Mammary epithelial cell (primary cell): Measurements from ENCODE around the gene GALNS.

Experiments
- CTCF ChIP-seq, 2 donors: IDR thresholded peaks in 1 of 2; conservative IDR thresholded peaks in 1 of 2; 2 replicates each; pipeline ENCODE4 v1.5.1; 2011 to 2012; ENCODE audit warnings: inconsistent platforms in 2 of 2, low read length in 2 of 2, mild to moderate bottlenecking in 2 of 2, control low read depth in 1 of 2, low read depth in 1 of 2; ENCODE audit not compliant: insufficient read depth in 1 of 2; ENCODE audit errors: extremely low read depth in 1 of 2
- EZH2 ChIP-seq: IDR thresholded peaks from 2 replicates; pipeline ENCODE4 v1.6.1; 2012; ENCODE audit warnings: low read length, inconsistent platforms, borderline replicate concordance

- no peak for TF ChIP-seq CTCF (conservative IDR thresholded peaks at IDR 0.05 in 1 of 2, IDR thresholded peaks at IDR 0.05 in 1 of 2; ENCODE audit: extremely low read depth in 1 of 2, insufficient read depth in 1 of 2, low read depth in 1 of 2, low read length in 2 of 2)
- no peak for TF ChIP-seq EZH2
Measured at GRCh38 chr16:88879788-88880055, 23.0 kb upstream of the GALNS start.
